Fibroblast of pulmonary artery (primary cell): ENCODE data around the gene ERH.

ENCODE experiments used
- DNase-seq: peaks from one replicate; pipeline ENCODE4 v3.0.0-alpha.2; 2010; ENCODE audit warnings: low read depth
- H3K4me3 ChIP-seq: replicated peaks from 2 replicates; pipeline ENCODE4 v1.5.1; 2011; ENCODE audit warnings: low read depth, mild to moderate bottlenecking, control low read depth, low read length, moderate library complexity
- CTCF ChIP-seq: IDR thresholded peaks from 2 replicates; pipeline ENCODE4 v1.5.1; 2011; ENCODE audit warnings: mild to moderate bottlenecking, control low read depth, low read length, inconsistent platforms; ENCODE audit errors: missing control alignments

ERH gene

GRCh38 chr14:69366069-69366468, 32.0 kb downstream of the ERH start:
- TF ChIP-seq CTCF = no peak
- H3K4me3 ChIP-seq = no peak overlapping the region
- DNase-seq = no peak

GRCh38 chr14:69364378-69364777, 33.7 kb downstream of the ERH start:
- no peak overlapping the region for H3K4me3 ChIP-seq
- no peak for DNase-seq
- no peak for TF ChIP-seq CTCF

GRCh38 chr14:69363964-69364363, 34.1 kb downstream of the ERH start:
- DNase-seq = no peak
- no peak overlapping the region for H3K4me3 ChIP-seq
- no peak for TF ChIP-seq CTCF

- no peak overlapping the region for H3K4me3 ChIP-seq
- DNase-seq = peak; percentile 34
- peak; percentile 42 for TF ChIP-seq CTCF
Observed at GRCh38 chr14:69363055-69363454, 35.0 kb downstream of the ERH start.

- TF ChIP-seq CTCF = no peak
- H3K4me3 ChIP-seq = no peak overlapping the region
- DNase-seq = no peak
Observed at GRCh38 chr14:69360438-69361108, 37.5 kb downstream of the ERH start.

- DNase-seq = no peak
- no peak for TF ChIP-seq CTCF
- H3K4me3 ChIP-seq = no peak overlapping the region
Observed at GRCh38 chr14:69358966-69359365, 39.1 kb downstream of the ERH start.

- H3K4me3 ChIP-seq = no peak overlapping the region
- DNase-seq = no peak
- TF ChIP-seq CTCF = no peak
Observed at GRCh38 chr14:69358233-69358963, 39.7 kb downstream of the ERH start.
